H9 (cell line): Measurements from ENCODE around the gene MOCOS. TPM values are rescaled to one million over a fixed set of nuclear protein-coding genes. Genes with fewer than 3 reads are reported as not detected.

Source experiments
- DNase-seq: peaks from one replicate; pipeline ENCODE4 v3.0.0-alpha.2; 2017
- H2AFZ ChIP-seq: one replicate; pipeline ENCODE4 v1.6.1; 2013; ENCODE audit warnings: mild to moderate bottlenecking, low read length, control low read depth, moderate library complexity
- H2AK5ac ChIP-seq: 2 replicates; pipeline ENCODE4 v1.6.1; 2013; ENCODE audit warnings: low read length, control low read depth, mixed read lengths; ENCODE audit not compliant: insufficient read length
- H2BK120ac ChIP-seq: one replicate; pipeline ENCODE4 v1.6.1; 2013; ENCODE audit warnings: low read depth, mild to moderate bottlenecking, low read length, control low read depth, inconsistent platforms; ENCODE audit not compliant: poor library complexity, severe bottlenecking
- H2BK12ac ChIP-seq: 2 replicates; pipeline ENCODE4 v1.6.1; 2013; ENCODE audit warnings: low read length, control low read depth, mixed read lengths, low read depth; ENCODE audit not compliant: insufficient read length
- H2BK15ac ChIP-seq: 2 replicates; pipeline ENCODE4 v1.6.1; 2013; ENCODE audit warnings: low read depth, low read length, control low read depth
- H2BK20ac ChIP-seq: one replicate; pipeline ENCODE4 v1.6.1; 2013; ENCODE audit warnings: low read depth, mild to moderate bottlenecking, low read length, control low read depth, inconsistent platforms; ENCODE audit not compliant: poor library complexity, severe bottlenecking
- H2BK5ac ChIP-seq: 2 replicates; pipeline ENCODE4 v1.6.1; 2013; ENCODE audit warnings: low read length, control low read depth, mixed read lengths; ENCODE audit not compliant: insufficient read length
- H3K14ac ChIP-seq: 2 replicates; pipeline ENCODE4 v1.6.1; 2013; ENCODE audit warnings: low read length, control low read depth; ENCODE audit not compliant: insufficient read depth
- H3K18ac ChIP-seq: 2 replicates; pipeline ENCODE4 v1.6.1; 2013; ENCODE audit warnings: low read depth, mild to moderate bottlenecking, mixed read lengths, low read length, control low read depth; ENCODE audit not compliant: insufficient read length
- H3K23ac ChIP-seq: 2 replicates; pipeline ENCODE4 v1.6.1; 2013; ENCODE audit warnings: low read length, control low read depth, mixed read lengths, low read depth; ENCODE audit not compliant: insufficient read length
- H3K23me2 ChIP-seq: 2 replicates; pipeline ENCODE4 v1.6.1; 2013; ENCODE audit warnings: low read depth, mild to moderate bottlenecking, mixed read lengths, low read length, control low read depth; ENCODE audit not compliant: insufficient read length, poor library complexity, severe bottlenecking
- H3K27ac ChIP-seq: 2 replicates; pipeline ENCODE4 v1.5.1; 2013; ENCODE audit warnings: low read length, control low read depth, mixed read lengths, low read depth; ENCODE audit not compliant: insufficient read length
- H3K27me3 ChIP-seq: 2 replicates; pipeline ENCODE4 v1.6.1; 2013; ENCODE audit warnings: low read length, control low read depth, inconsistent platforms; ENCODE audit not compliant: insufficient read depth
- H3K4ac ChIP-seq: 2 replicates; pipeline ENCODE4 v1.6.1; 2013; ENCODE audit warnings: low read depth, mild to moderate bottlenecking, control low read depth, inconsistent platforms, low read length, moderate library complexity
- H3K4me1 ChIP-seq: 2 replicates; pipeline ENCODE4 v1.6.1; 2013; ENCODE audit warnings: low read length, control low read depth, inconsistent platforms; ENCODE audit not compliant: insufficient read depth
- H3K4me2 ChIP-seq: 2 replicates; pipeline ENCODE4 v1.6.1; 2013; ENCODE audit warnings: low read length, control low read depth, mixed read lengths; ENCODE audit not compliant: insufficient read length, insufficient read depth
- H3K56ac ChIP-seq: 2 replicates; pipeline ENCODE4 v1.6.1; 2013; ENCODE audit warnings: low read depth, mild to moderate bottlenecking, mixed read lengths, low read length, control low read depth; ENCODE audit not compliant: insufficient read length
- H3K79me1 ChIP-seq: 2 replicates; pipeline ENCODE4 v1.6.1; 2013; ENCODE audit warnings: low read depth, mild to moderate bottlenecking, moderate library complexity, low read length, control low read depth, inconsistent platforms; ENCODE audit not compliant: insufficient read depth, poor library complexity, severe bottlenecking
- H3K79me2 ChIP-seq: 2 replicates; pipeline ENCODE4 v1.6.1; 2013; ENCODE audit warnings: low read length, control low read depth, inconsistent platforms; ENCODE audit not compliant: insufficient read depth
- H3K9ac ChIP-seq: 2 replicates; pipeline ENCODE4 v1.6.1; 2013; ENCODE audit warnings: low read length, control low read depth, mixed read lengths; ENCODE audit not compliant: insufficient read length; ENCODE audit errors: extremely low read depth
- H3K9me3 ChIP-seq: one replicate; pipeline ENCODE4 v1.6.1; 2013; ENCODE audit warnings: low read depth, low read length, inconsistent platforms; ENCODE audit not compliant: control insufficient read depth
- H3T11ph ChIP-seq: one replicate; pipeline ENCODE4 v1.6.1; 2013; ENCODE audit warnings: mild to moderate bottlenecking, low read length, control low read depth, inconsistent platforms
- H4K20me1 ChIP-seq: one replicate; pipeline ENCODE4 v1.6.1; 2013; ENCODE audit not compliant: control insufficient read depth, insufficient read length, insufficient read depth
- H4K5ac ChIP-seq: 2 replicates; pipeline ENCODE4 v1.6.1; 2013; ENCODE audit warnings: low read depth, mild to moderate bottlenecking, mixed read lengths, low read length, control low read depth; ENCODE audit not compliant: insufficient read length
- H4K8ac ChIP-seq: replicated peaks from 2 replicates; pipeline ENCODE4 v1.6.1; 2013; ENCODE audit warnings: low read length, control low read depth, mixed read lengths, low read depth; ENCODE audit not compliant: insufficient read length
- H4K91ac ChIP-seq: 2 replicates; pipeline ENCODE4 v1.6.1; 2013; ENCODE audit warnings: low read depth, mild to moderate bottlenecking, moderate library complexity, mixed read lengths, low read length, control low read depth; ENCODE audit not compliant: insufficient read length
- H3K27ac Mint-ChIP-seq, 3 experiments: 2 replicates in 2 of 3; 3 replicates in 1 of 3; pipeline ENCODE4 v1.8.0; 2020 to 2021; ENCODE audit warnings: mixed read lengths in 3 of 3, mild to moderate bottlenecking in 1 of 3, moderate library complexity in 1 of 3
- H3K27me3 Mint-ChIP-seq: 2 replicates; pipeline ENCODE4 v1.8.0; 2021; ENCODE audit warnings: low read depth, mild to moderate bottlenecking, moderate library complexity, mixed read lengths
- H3K36me3 Mint-ChIP-seq, 3 experiments: 2 replicates in 2 of 3; 3 replicates in 1 of 3; pipeline ENCODE4 v1.8.0; 2020 to 2021; ENCODE audit warnings: low read depth in 3 of 3, mixed read lengths in 3 of 3; ENCODE audit not compliant: insufficient read depth in 1 of 3
- H3K4me1 Mint-ChIP-seq, 2 experiments: 2 replicates each; pipeline ENCODE4 v1.8.0; 2020; ENCODE audit warnings: mixed read lengths in 2 of 2
- H3K4me3 Mint-ChIP-seq, 2 experiments: 2 replicates in 1 of 2; 3 replicates in 1 of 2; pipeline ENCODE4 v1.8.0; 2020 to 2021; ENCODE audit warnings: mild to moderate bottlenecking in 2 of 2, mixed read lengths in 2 of 2, moderate library complexity in 1 of 2
- H3K9me3 Mint-ChIP-seq, 2 experiments: 2 replicates in 1 of 2; 3 replicates in 1 of 2; pipeline ENCODE4 v1.8.0; 2020; ENCODE audit warnings: mild to moderate bottlenecking in 2 of 2, mixed read lengths in 2 of 2, moderate library complexity in 1 of 2
- WGBS: extraction: QIAGEN DNeasy Blood & Tissue Kit; methylation state at CpG from one replicate; pipeline ENCODE4 v1.1.7; 2013; ENCODE audit warnings: missing lambda C conversion rate, low lambda C conversion rate, mixed read lengths; ENCODE audit not compliant: insufficient read length; ENCODE audit errors: extremely low coverage; 5-methylcytosine and 5-hydroxymethylcytosine counted together
- total RNA-seq: library from RNA; stranded (reverse); gene quantifications from 2 replicates; pipeline ENCODE4 v1.2.1, GENCODE V29; 2021
- TF ChIP-seq, protein P1 (sequence below): fragments of 200-600 bp; sonication (generic); conservative IDR thresholded peaks from 3 replicates; pipeline ENCODE4 v1.8.0; 2021; ENCODE audit warnings: antibody characterized with exemption, mild to moderate bottlenecking

MOCOS gene
- total RNA-seq, 1 experiment from 2014 or later, result 6.0 TPM

DNA sequence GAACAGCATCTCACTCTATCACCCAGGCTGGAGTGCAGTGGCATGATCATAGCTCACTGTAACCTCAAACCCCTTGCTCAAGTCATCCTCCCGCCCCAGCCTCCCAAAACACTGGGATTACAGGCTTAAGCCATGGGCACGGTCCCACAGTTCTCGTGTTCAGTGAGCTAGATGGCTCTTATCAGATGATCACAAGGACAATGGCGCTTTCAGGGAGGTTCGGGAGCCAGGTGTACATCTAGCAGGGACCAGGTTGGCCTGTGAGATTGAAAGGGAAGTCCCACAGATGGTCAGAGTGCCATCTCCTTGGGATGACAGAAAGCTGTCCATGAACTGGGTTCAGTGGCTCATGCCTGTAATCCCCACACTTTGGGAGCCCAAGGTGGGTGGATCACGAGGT, 96.2 kb downstream of the MOCOS start:
- H3K9ac ChIP-seq, result no peak overlapping the region
- H3K9me3 Mint-ChIP-seq, result peaks cover 0 to 3% of the 10 kb centered on the region in 2 experiments; a peak in 3 of 5 replicates
- no peak overlapping the region for H3K4me2 ChIP-seq
- TF ChIP-seq, protein P1, sequence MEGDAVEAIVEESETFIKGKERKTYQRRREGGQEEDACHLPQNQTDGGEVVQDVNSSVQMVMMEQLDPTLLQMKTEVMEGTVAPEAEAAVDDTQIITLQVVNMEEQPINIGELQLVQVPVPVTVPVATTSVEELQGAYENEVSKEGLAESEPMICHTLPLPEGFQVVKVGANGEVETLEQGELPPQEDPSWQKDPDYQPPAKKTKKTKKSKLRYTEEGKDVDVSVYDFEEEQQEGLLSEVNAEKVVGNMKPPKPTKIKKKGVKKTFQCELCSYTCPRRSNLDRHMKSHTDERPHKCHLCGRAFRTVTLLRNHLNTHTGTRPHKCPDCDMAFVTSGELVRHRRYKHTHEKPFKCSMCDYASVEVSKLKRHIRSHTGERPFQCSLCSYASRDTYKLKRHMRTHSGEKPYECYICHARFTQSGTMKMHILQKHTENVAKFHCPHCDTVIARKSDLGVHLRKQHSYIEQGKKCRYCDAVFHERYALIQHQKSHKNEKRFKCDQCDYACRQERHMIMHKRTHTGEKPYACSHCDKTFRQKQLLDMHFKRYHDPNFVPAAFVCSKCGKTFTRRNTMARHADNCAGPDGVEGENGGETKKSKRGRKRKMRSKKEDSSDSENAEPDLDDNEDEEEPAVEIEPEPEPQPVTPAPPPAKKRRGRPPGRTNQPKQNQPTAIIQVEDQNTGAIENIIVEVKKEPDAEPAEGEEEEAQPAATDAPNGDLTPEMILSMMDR, result no peak
- H2BK12ac ChIP-seq, result no peak overlapping the region
- H3K79me2 ChIP-seq, result no peaks in the 10 kb centered on the region
- no peak overlapping the region for H2BK5ac ChIP-seq
- no peak overlapping the region for H2BK20ac ChIP-seq
- H3K79me1 ChIP-seq, result no peaks in the 10 kb centered on the region
- no peak overlapping the region for H4K5ac ChIP-seq
- no peaks in the 10 kb centered on the region for H4K20me1 ChIP-seq
- no peak overlapping the region for H4K8ac ChIP-seq
- H2BK15ac ChIP-seq, result no peak overlapping the region
- no peaks in the 10 kb centered on the region for H3K9me3 ChIP-seq
- no peak overlapping the region for H3K23ac ChIP-seq
- H2BK120ac ChIP-seq, result no peak overlapping the region
- H3K18ac ChIP-seq, result no peak overlapping the region
- no peak overlapping the region for H2AFZ ChIP-seq
- H3K23me2 ChIP-seq, result no peaks in the 10 kb centered on the region
- no peak overlapping the region for H3K4me3 Mint-ChIP-seq
- H3K27ac ChIP-seq, result no peak overlapping the region
- H3K4ac ChIP-seq, result no peak overlapping the region
- H3K14ac ChIP-seq, result no peak overlapping the region
- H3K4me1 Mint-ChIP-seq, result peaks cover 0 to 2% of the 10 kb centered on the region in 2 experiments; a peak in 3 of 4 replicates
- peaks cover 8% of the 10 kb centered on the region for H3K27me3 Mint-ChIP-seq
- H2AK5ac ChIP-seq, result no peak overlapping the region
- peaks cover 0 to 3% (median 0%) of the 10 kb centered on the region in 3 experiments; a peak in 2 of 7 replicates for H3K36me3 Mint-ChIP-seq
- no peak overlapping the region for H3T11ph ChIP-seq
- no peak overlapping the region for H4K91ac ChIP-seq
- DNase-seq, result no peak
- H3K27ac Mint-ChIP-seq, result no peak overlapping the region
- WGBS, result no CpG with 5 or more reads among the region's 6 CpGs
- no peaks in the 10 kb centered on the region for H3K4me1 ChIP-seq
- H3K27me3 ChIP-seq, result no peaks in the 10 kb centered on the region
- H3K56ac ChIP-seq, result no peak overlapping the region
